CD4-positive, alpha-beta T cell (primary cell): ENCODE results near the gene IL4I1. TPM values are rescaled to one million over a fixed set of nuclear protein-coding genes. Genes with fewer than 3 reads are reported as not detected.
A peak's percentile ranks its signal among the peaks of the same experiment; 100 is the strongest.

Experiments
- ATAC-seq: fragments of 200-7000 bp; cut with Tn5 transposase; one replicate; pipeline ENCODE4 v1.10.0; 2022; ENCODE audit warnings: mild to moderate bottlenecking; ENCODE audit not compliant: poor library complexity
- CTCF ChIA-PET: fragments of 350-600 bp; sonication (Branson Sonifier 250); formaldehyde crosslinking; loops from one replicate; lab custom pipeline; 2021; ENCODE audit warnings: antibody characterized with exemption, inconsistent platforms; lab: Charles Lee
- POLR2A ChIA-PET: fragments of 350-600 bp; sonication (Branson Sonifier 250); formaldehyde crosslinking; loops from one replicate; lab custom pipeline; 2021; ENCODE audit warnings: antibody characterized with exemption, inconsistent platforms; lab: Charles Lee
- DNase-seq, 14 experiments: peaks; one replicate each; pipeline ENCODE4 v3.0.0-alpha.2; 2013 to 2020; ENCODE audit warnings: mixed read lengths in 2 of 14
- H3K27ac ChIP-seq, 2 donors: one replicate each; pipeline versions ENCODE4 v1.5.1 to v1.7.0; 2013; ENCODE audit warnings: low read length in 2 of 2, low read depth in 1 of 2, mild to moderate bottlenecking in 1 of 2
- H3K27me3 ChIP-seq, 2 experiments: 1 replicate in 1 of 2; 2 replicates in 1 of 2; pipeline versions ENCODE4 v1.6.1 to v1.7.0; 2013; ENCODE audit warnings: low read length in 2 of 2, control low read depth in 1 of 2, mild to moderate bottlenecking in 1 of 2, moderate library complexity in 1 of 2; ENCODE audit not compliant: insufficient read depth in 2 of 2, control insufficient read depth in 1 of 2
- H3K36me3 ChIP-seq: one replicate; pipeline ENCODE4 v1.6.1; 2013; ENCODE audit warnings: low read length, control low read depth; ENCODE audit not compliant: insufficient read depth
- H3K4me1 ChIP-seq: one replicate; pipeline ENCODE4 v1.6.1; 2013; ENCODE audit warnings: low read length, control low read depth; ENCODE audit not compliant: insufficient read depth
- H3K4me3 ChIP-seq: one replicate; pipeline ENCODE4 v1.5.1; 2013; ENCODE audit warnings: mild to moderate bottlenecking, low read length, moderate library complexity
- H3K9me3 ChIP-seq, 2 experiments: 1 replicate in 1 of 2; 2 replicates in 1 of 2; pipeline versions ENCODE4 v1.6.1 to v1.7.0; 2013; ENCODE audit warnings: low read length in 2 of 2, mild to moderate bottlenecking in 2 of 2, control low read depth in 1 of 2, moderate library complexity in 1 of 2; ENCODE audit not compliant: control insufficient read depth in 1 of 2, insufficient read depth in 1 of 2
- H3K27ac Mint-ChIP-seq: one replicate; pipeline ENCODE4 v1.8.0; 2020; ENCODE audit warnings: mixed read lengths
- H3K27me3 Mint-ChIP-seq: one replicate; pipeline ENCODE4 v1.8.0; 2021; ENCODE audit warnings: mixed read lengths
- H3K36me3 Mint-ChIP-seq: one replicate; pipeline ENCODE4 v1.8.0; 2021; ENCODE audit warnings: low read depth, mixed read lengths
- H3K4me1 Mint-ChIP-seq: one replicate; pipeline ENCODE4 v1.8.0; 2021; ENCODE audit warnings: low read depth, mixed read lengths
- H3K4me3 Mint-ChIP-seq: one replicate; pipeline ENCODE4 v1.8.0; 2020; ENCODE audit warnings: mild to moderate bottlenecking, mixed read lengths
- H3K9me3 Mint-ChIP-seq: one replicate; pipeline ENCODE4 v1.8.0; 2020; ENCODE audit warnings: mixed read lengths
- CTCF ChIP-seq: fragments of 200-600 bp; IDR thresholded peaks from one replicate; pipeline ENCODE4 v1.8.0; 2022; ENCODE audit warnings: antibody characterized with exemption, mild to moderate bottlenecking
- intact Hi-C, 2 experiments: fragments of 100-400 bp; cut with DNase I in 1 of 2; cut with micrococcal nuclease in 1 of 2; formaldehyde crosslinking; loops; one replicate each; pipeline versions ENCODE4 v1.15.1 to v1.9.0; 2023 to 2025; cut with DNase I, micrococcal nuclease
- total RNA-seq, 174 experiments: library from RNA in 2 of 174; stranded (reverse) in 2 of 174; gene quantifications; one replicate each; pipeline ENCODE4 v1.2.3 and lab custom pipeline; 2021 to 2026

IL4I1 gene
- total RNA-seq, 2 experiments from 2014 or later = 4.7 to 5.4 TPM

GRCh38 chr19:49847731-49848696 is 48.7 kb downstream of the IL4I1 start:
- intact Hi-C loops = no loop called here
- Histone ChIP-seq H3K4me3 (no peak overlapping the region), H3K27ac (no peak overlapping the region), H3K9me3 (no peaks in the 10 kb centered on the region), H3K27me3 (no peaks in the 10 kb centered on the region), H3K4me1 (peaks cover 42% of the 10 kb centered on the region), H3K36me3 (no peaks in the 10 kb centered on the region)
- Mint-ChIP-seq H3K27me3 (no peaks in the 10 kb centered on the region), H3K27ac (no peak overlapping the region), H3K4me1 (peaks cover 33% of the 10 kb centered on the region), H3K9me3 (no peaks in the 10 kb centered on the region), H3K4me3 (peak overlapping the region; percentile 80), H3K36me3 (peaks cover 17% of the 10 kb centered on the region)
- ChIA-PET CTCF (interaction anchor here (0.9 kb wide), 1 partner anchor 42 kb away, joined by 3 read pairs; no protein-coding TSS in a partner anchor), POLR2A (interaction anchor here (0.9 to 2.5 kb wide), 4 partner anchors 21 to 35 kb away, joined by 3 to 11 read pairs (median 5); partner anchors contain the start of genes AKT1S1, FUZ, MED25 and TBC1D17)
- ATAC-seq (no peak), DNase-seq (peak in 4 of 14 experiments; percentile 24 to 69 (median 56))
- no peak for TF ChIP-seq CTCF

GRCh38 chr19:49846408-49846807 is 50.3 kb downstream of the IL4I1 start:
- no peaks in the 10 kb centered on the region for H3K27me3 Mint-ChIP-seq
- intact Hi-C loops = no loop called here
- no peaks in the 10 kb centered on the region for H3K9me3 Mint-ChIP-seq
- no peak for DNase-seq
- ATAC-seq = no peak
- no peak for TF ChIP-seq CTCF
- ChIA-PET CTCF (no interaction called here), POLR2A (no interaction called here)
- peak overlapping the region; percentile 20 for H3K4me3 Mint-ChIP-seq
- peaks cover 27% of the 10 kb centered on the region for H3K4me1 ChIP-seq
- peaks cover 21% of the 10 kb centered on the region for H3K4me1 Mint-ChIP-seq
- H3K27ac Mint-ChIP-seq = no peak overlapping the region
- no peaks in the 10 kb centered on the region for H3K9me3 ChIP-seq
- no peaks in the 10 kb centered on the region for H3K27me3 ChIP-seq
- no peak overlapping the region for H3K27ac ChIP-seq
- peaks cover 6% of the 10 kb centered on the region for H3K36me3 Mint-ChIP-seq
- no peaks in the 10 kb centered on the region for H3K36me3 ChIP-seq
- no peak overlapping the region for H3K4me3 ChIP-seq

- no peaks in the 10 kb centered on the region for H3K27me3 Mint-ChIP-seq
- peaks cover 21% of the 10 kb centered on the region for H3K4me1 Mint-ChIP-seq
- no peak overlapping the region for H3K4me3 Mint-ChIP-seq
- ChIA-PET CTCF (no interaction called here), POLR2A (no interaction called here)
- Histone ChIP-seq H3K27me3 (no peaks in the 10 kb centered on the region), H3K4me3 (no peak overlapping the region), H3K9me3 (no peaks in the 10 kb centered on the region), H3K4me1 (peaks cover 24% of the 10 kb centered on the region), H3K36me3 (no peaks in the 10 kb centered on the region), H3K27ac (no peak overlapping the region)
- ATAC-seq (no peak), DNase-seq (no peak)
- peaks cover 3% of the 10 kb centered on the region for H3K36me3 Mint-ChIP-seq
- no peak for TF ChIP-seq CTCF
- no peaks in the 10 kb centered on the region for H3K9me3 Mint-ChIP-seq
- intact Hi-C loops = no loop called here
- H3K27ac Mint-ChIP-seq = no peak overlapping the region
These were observed 51.3 kb downstream of the IL4I1 start for GRCh38 chr19:49845414-49845813.
